Lung microvascular endothelial cell (primary cell): ENCODE results near the gene GPC5. TPM values are rescaled to one million over a fixed set of nuclear protein-coding genes. Genes with fewer than 3 reads are reported as not detected.

Source experiments
- DNase-seq, 2 donors: peaks; one replicate each; pipeline versions ENCODE4 v3.0.0 to v3.0.0-alpha.2; 2010; ENCODE audit warnings: low read depth in 2 of 2
- total RNA-seq: library from RNA; depleted of rRNA; stranded (reverse); fragments of >200 nt; gene quantifications from 2 replicates; pipeline ENCODE4 v1.2.1, GENCODE V29; 2014

Gene GPC5
- total RNA-seq, 1 donor from 2014 or later = 0.79 TPM

- DNase-seq = no peak
Measured at GRCh38 chr13:91592056-91593014, 193.9 kb downstream of the GPC5 start.

- DNase-seq = no peak
Measured at GRCh38 chr13:91593456-91593855, 195.0 kb downstream of the GPC5 start.

GRCh38 chr13:91594061-91594460 is 195.6 kb downstream of the GPC5 start:
- DNase-seq = no peak

GRCh38 chr13:91595677-91596076 is 197.3 kb downstream of the GPC5 start:
- DNase-seq = no peak

- DNase-seq = no peak
Measured at GRCh38 chr13:91596842-91597241, 198.4 kb downstream of the GPC5 start.

- no peak for DNase-seq
Measured at GRCh38 chr13:91598655-91599054, 200.2 kb downstream of the GPC5 start.

GRCh38 chr13:91601273-91601672 is 202.9 kb downstream of the GPC5 start:
- DNase-seq = no peak

- no peak for DNase-seq
Measured at GRCh38 chr13:91601807-91602206, 203.4 kb downstream of the GPC5 start.

- DNase-seq = no peak
Measured at GRCh38 chr13:91609353-91609752, 210.9 kb downstream of the GPC5 start.

- no peak for DNase-seq
Measured at GRCh38 chr13:91618315-91618714, 219.9 kb downstream of the GPC5 start.

GRCh38 chr13:91620670-91621141 is 222.3 kb downstream of the GPC5 start:
- no peak for DNase-seq

- no peak for DNase-seq
Measured at GRCh38 chr13:91621161-91621560, 222.7 kb downstream of the GPC5 start.

- no peak for DNase-seq
Measured at GRCh38 chr13:91621963-91622362, 223.5 kb downstream of the GPC5 start.

GRCh38 chr13:91622778-91623550 is 224.5 kb downstream of the GPC5 start:
- DNase-seq = no peak

- DNase-seq = no peak
Measured at GRCh38 chr13:91627952-91628739, 229.7 kb downstream of the GPC5 start.

- no peak for DNase-seq
Measured at GRCh38 chr13:91630946-91631345, 232.5 kb downstream of the GPC5 start.

GRCh38 chr13:91632086-91632485 is 233.7 kb downstream of the GPC5 start:
- no peak for DNase-seq

- no peak for DNase-seq
Measured at GRCh38 chr13:91639330-91639729, 240.9 kb downstream of the GPC5 start.

- DNase-seq = no peak
Measured at GRCh38 chr13:91643394-91643793, 245.0 kb downstream of the GPC5 start.

GRCh38 chr13:91644806-91645205 is 246.4 kb downstream of the GPC5 start:
- no peak for DNase-seq

GRCh38 chr13:91647361-91647990 is 249.1 kb downstream of the GPC5 start:
- DNase-seq = peak in 1 of 2 donors; percentile 0
